Parathyroid adenoma (tissue), 2 donors: Measurements from ENCODE around the gene SLC11A1.

Source experiments
- H2AFZ ChIP-seq: fragments of 300-600 bp; sonication (generic); one replicate; pipeline ENCODE4 v1.7.0; 2017; ENCODE audit warnings: antibody characterized with exemption, mild to moderate bottlenecking
- H3K27ac ChIP-seq: fragments of 300-600 bp; sonication (generic); one replicate; pipeline ENCODE4 v1.7.0; 2017
- H3K27me3 ChIP-seq: fragments of 300-600 bp; sonication (generic); one replicate; pipeline ENCODE4 v1.7.0; 2017; ENCODE audit warnings: low read length; ENCODE audit not compliant: control insufficient read depth, insufficient read depth
- H3K36me3 ChIP-seq: fragments of 300-600 bp; sonication (generic); one replicate; pipeline ENCODE4 v1.7.0; 2017; ENCODE audit warnings: low read length; ENCODE audit not compliant: control insufficient read depth, insufficient read depth
- H3K4me1 ChIP-seq: fragments of 300-600 bp; sonication (generic); one replicate; pipeline ENCODE4 v1.7.0; 2017; ENCODE audit warnings: control low read depth
- H3K4me2 ChIP-seq: fragments of 300-600 bp; sonication (generic); one replicate; pipeline ENCODE4 v1.7.0; 2017; ENCODE audit warnings: low read length
- H3K4me3 ChIP-seq: fragments of 300-600 bp; sonication (generic); one replicate; pipeline ENCODE4 v1.7.0; 2017; ENCODE audit warnings: low read depth, low read length
- H3K79me2 ChIP-seq: fragments of 300-600 bp; sonication (generic); one replicate; pipeline ENCODE4 v1.7.0; 2017; ENCODE audit warnings: control low read depth
- H3K9ac ChIP-seq: fragments of 300-600 bp; sonication (generic); one replicate; pipeline ENCODE4 v1.7.0; 2017; ENCODE audit warnings: mild to moderate bottlenecking
- H3K9me3 ChIP-seq: fragments of 300-600 bp; sonication (generic); one replicate; pipeline ENCODE4 v1.7.0; 2017; ENCODE audit warnings: low read length; ENCODE audit not compliant: control insufficient read depth
- CTCF ChIP-seq: fragments of 300-600 bp; sonication (generic); IDR thresholded peaks from one replicate; pipeline ENCODE4 v1.7.0; 2017; ENCODE audit warnings: antibody characterized with exemption, mild to moderate bottlenecking
- donor health status: primary hyperparathyroidism.

SLC11A1 gene

GRCh38 chr2:218384975-218385374 lies 2.9 kb downstream of the SLC11A1 start:
- TF ChIP-seq CTCF, result no peak
- H2AFZ ChIP-seq, result no peak overlapping the region
- H3K4me3 ChIP-seq, result no peak overlapping the region
- no peaks in the 10 kb centered on the region for H3K36me3 ChIP-seq
- no peaks in the 10 kb centered on the region for H3K4me1 ChIP-seq
- H3K27ac ChIP-seq, result no peak overlapping the region
- no peaks in the 10 kb centered on the region for H3K9me3 ChIP-seq
- no peaks in the 10 kb centered on the region for H3K27me3 ChIP-seq
- no peak overlapping the region for H3K9ac ChIP-seq
- no peak overlapping the region for H3K4me2 ChIP-seq
- H3K79me2 ChIP-seq, result no peaks in the 10 kb centered on the region

- Histone ChIP-seq H3K4me3 (no peak overlapping the region), H3K9ac (no peak overlapping the region), H3K4me2 (no peak overlapping the region), H3K4me1 (no peaks in the 10 kb centered on the region), H3K79me2 (no peaks in the 10 kb centered on the region), H3K27me3 (no peaks in the 10 kb centered on the region), H3K27ac (no peak overlapping the region), H2AFZ (no peak overlapping the region), H3K36me3 (no peaks in the 10 kb centered on the region), H3K9me3 (no peaks in the 10 kb centered on the region)
- TF ChIP-seq CTCF, result no peak
Observed at GRCh38 chr2:218386505-218387368, 4.7 kb downstream of the SLC11A1 start.

- H3K9me3 ChIP-seq, result no peaks in the 10 kb centered on the region
- TF ChIP-seq CTCF, result no peak
- no peaks in the 10 kb centered on the region for H3K79me2 ChIP-seq
- H2AFZ ChIP-seq, result peak overlapping the region; percentile 36
- H3K4me3 ChIP-seq, result no peak overlapping the region
- H3K4me2 ChIP-seq, result no peak overlapping the region
- no peaks in the 10 kb centered on the region for H3K36me3 ChIP-seq
- H3K9ac ChIP-seq, result no peak overlapping the region
- no peaks in the 10 kb centered on the region for H3K4me1 ChIP-seq
- no peak overlapping the region for H3K27ac ChIP-seq
- H3K27me3 ChIP-seq, result no peaks in the 10 kb centered on the region
Observed at GRCh38 chr2:218387369-218388194, 5.5 kb downstream of the SLC11A1 start.

- H3K9me3 ChIP-seq, result no peaks in the 10 kb centered on the region
- no peaks in the 10 kb centered on the region for H3K27me3 ChIP-seq
- no peak overlapping the region for H3K4me3 ChIP-seq
- no peak for TF ChIP-seq CTCF
- no peaks in the 10 kb centered on the region for H3K79me2 ChIP-seq
- H2AFZ ChIP-seq, result no peak overlapping the region
- no peaks in the 10 kb centered on the region for H3K4me1 ChIP-seq
- no peak overlapping the region for H3K9ac ChIP-seq
- H3K27ac ChIP-seq, result no peak overlapping the region
- H3K36me3 ChIP-seq, result no peaks in the 10 kb centered on the region
- no peak overlapping the region for H3K4me2 ChIP-seq
Observed at GRCh38 chr2:218389333-218390150, 7.5 kb downstream of the SLC11A1 start.
